ENCODE measurements around the gene GNA15. TPM values are rescaled to one million over a fixed set of nuclear protein-coding genes. Genes with fewer than 3 reads are reported as not detected.

Gene GNA15
- total RNA-seq, 3 donors from 2014 or later, result 1.9 to 6.2 (median 4.3) TPM

DNA sequence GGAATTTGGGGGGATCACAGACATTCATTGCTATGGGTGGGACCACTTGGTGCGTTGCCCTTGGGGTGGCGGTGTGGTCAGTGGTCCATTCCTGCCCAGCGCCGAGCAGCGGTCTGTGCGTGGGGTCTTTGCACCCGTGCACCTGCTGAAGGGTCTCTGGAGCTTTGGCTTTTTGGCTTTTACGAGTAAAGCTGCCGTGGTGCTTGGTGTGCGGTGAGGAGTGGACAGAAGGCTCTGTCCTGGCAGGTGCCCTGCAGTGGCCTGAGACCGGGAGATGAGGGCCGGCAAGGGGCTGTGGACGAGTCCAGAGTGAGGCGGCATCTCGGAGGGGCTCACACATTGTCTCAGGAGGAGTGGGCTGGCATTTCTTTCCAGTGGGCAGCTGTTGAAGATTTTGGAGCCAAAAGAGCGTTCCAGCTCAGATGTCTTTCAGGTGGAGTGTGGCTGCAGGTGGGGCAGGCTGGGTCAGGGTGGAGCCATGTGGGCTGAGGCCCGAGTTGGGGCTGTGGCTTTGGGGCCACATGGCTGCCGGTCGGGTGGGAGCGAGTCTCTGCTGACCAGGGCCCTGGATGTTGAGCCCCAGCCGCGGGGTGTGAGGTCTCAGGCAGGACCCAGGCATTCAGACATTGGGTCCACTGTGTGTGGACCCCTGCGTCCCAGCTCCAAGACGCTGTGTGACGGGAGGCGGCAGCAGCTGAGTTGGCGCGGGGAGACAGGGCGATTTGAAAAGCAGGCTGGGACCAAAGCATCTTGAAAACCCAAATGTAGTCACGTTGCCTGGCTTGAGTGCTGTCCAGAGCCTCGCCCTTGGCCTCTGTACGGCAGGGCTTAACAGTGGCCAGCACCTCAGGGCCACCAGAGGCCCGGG, 30.0 kb upstream of the GNA15 start:
- Histone ChIP-seq H3K4me1 (ENCODE audit: low read depth) (peaks cover 49% of the 10 kb centered on the region), H3K36me3 (ENCODE audit: low read depth) (no peaks in the 10 kb centered on the region), H3K4me3 (no peak overlapping the region), H3K9me3 (no peaks in the 10 kb centered on the region)
- TF ChIP-seq, protein P1, sequence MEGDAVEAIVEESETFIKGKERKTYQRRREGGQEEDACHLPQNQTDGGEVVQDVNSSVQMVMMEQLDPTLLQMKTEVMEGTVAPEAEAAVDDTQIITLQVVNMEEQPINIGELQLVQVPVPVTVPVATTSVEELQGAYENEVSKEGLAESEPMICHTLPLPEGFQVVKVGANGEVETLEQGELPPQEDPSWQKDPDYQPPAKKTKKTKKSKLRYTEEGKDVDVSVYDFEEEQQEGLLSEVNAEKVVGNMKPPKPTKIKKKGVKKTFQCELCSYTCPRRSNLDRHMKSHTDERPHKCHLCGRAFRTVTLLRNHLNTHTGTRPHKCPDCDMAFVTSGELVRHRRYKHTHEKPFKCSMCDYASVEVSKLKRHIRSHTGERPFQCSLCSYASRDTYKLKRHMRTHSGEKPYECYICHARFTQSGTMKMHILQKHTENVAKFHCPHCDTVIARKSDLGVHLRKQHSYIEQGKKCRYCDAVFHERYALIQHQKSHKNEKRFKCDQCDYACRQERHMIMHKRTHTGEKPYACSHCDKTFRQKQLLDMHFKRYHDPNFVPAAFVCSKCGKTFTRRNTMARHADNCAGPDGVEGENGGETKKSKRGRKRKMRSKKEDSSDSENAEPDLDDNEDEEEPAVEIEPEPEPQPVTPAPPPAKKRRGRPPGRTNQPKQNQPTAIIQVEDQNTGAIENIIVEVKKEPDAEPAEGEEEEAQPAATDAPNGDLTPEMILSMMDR (IDR thresholded peaks at IDR 0.05), result no peak
- DNase-seq (no peak), ATAC-seq (no peak)
- intact Hi-C loops (cut with DNase I, micrococcal nuclease), result loop anchor here (10.0 kb wide), 1 partner anchor 141 kb away; no protein-coding TSS in a partner anchor

DNA sequence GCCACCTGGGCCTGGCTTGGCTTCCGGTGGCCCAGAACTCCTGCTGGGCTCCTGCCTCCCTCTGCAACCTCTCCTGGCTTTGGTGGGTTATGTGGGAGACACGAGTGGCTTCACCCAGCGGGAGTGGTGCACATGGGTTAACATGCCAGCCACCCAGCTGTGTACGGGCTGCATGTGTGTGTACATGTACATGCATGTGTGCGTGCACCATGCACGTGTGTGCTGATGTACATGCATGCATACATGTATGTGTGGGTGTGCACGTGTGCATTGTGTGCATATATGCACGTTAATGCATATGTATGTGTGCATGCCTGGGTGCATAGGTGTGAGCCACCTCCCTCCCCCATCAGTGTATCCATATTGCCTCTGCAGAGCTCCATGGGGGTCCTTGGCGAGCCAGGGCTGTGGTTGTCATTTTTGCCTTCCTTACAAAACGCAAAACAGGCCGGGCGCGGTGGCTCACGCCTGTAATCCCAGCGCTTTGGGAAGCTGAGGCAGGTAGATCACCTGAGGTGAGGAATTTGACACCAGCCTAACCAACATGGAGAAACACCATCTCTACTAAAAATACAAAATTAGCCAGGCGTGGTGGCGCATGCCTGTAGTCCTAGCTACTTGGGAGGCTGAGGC, 29.2 kb upstream of the GNA15 start:
- no peaks in the 10 kb centered on the region for H3K9me3 ChIP-seq
- H3K4me3 ChIP-seq, result no peak overlapping the region
- DNase-seq (no peak), ATAC-seq (no peak)
- intact Hi-C loops (cut with DNase I, micrococcal nuclease), result loop anchor here (10.0 kb wide), 1 partner anchor 142 kb away; no protein-coding TSS in a partner anchor
- TF ChIP-seq, protein P1 (IDR thresholded peaks at IDR 0.05), result no peak
- H3K36me3 ChIP-seq (ENCODE audit: low read depth), result no peaks in the 10 kb centered on the region
- peaks cover 45% of the 10 kb centered on the region for H3K4me1 ChIP-seq (ENCODE audit: low read depth)

DNA sequence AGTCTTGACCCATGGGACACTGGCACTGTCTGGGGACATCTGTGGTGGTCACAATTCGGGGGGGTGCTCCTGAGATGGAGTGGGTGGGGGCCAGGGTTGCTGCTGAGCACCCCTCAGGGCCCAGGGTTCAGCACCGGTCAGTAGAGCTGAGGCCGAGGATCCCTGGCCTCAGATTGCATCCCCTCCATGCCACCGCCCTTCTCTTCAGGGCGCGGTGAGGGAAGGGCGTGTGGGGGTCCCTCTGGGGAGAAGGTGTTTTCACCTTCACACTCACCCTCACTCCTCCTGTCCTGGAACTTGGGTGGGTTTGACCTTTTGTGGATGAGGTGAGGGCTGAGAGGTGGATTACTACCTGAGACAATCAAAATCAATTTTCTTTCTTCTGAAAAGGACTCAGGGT, 28.2 kb upstream of the GNA15 start:
- intact Hi-C loops (cut with DNase I, micrococcal nuclease), result loop anchor here (10.0 kb wide), 1 partner anchor 143 kb away; no protein-coding TSS in a partner anchor
- ATAC-seq (peak; percentile 2), DNase-seq (no peak)
- Histone ChIP-seq H3K36me3 (ENCODE audit: low read depth) (no peaks in the 10 kb centered on the region), H3K4me1 (ENCODE audit: low read depth) (peaks cover 39% of the 10 kb centered on the region), H3K9me3 (no peaks in the 10 kb centered on the region), H3K4me3 (no peak overlapping the region)
- TF ChIP-seq, protein P1 (IDR thresholded peaks at IDR 0.05), result no peak

DNA sequence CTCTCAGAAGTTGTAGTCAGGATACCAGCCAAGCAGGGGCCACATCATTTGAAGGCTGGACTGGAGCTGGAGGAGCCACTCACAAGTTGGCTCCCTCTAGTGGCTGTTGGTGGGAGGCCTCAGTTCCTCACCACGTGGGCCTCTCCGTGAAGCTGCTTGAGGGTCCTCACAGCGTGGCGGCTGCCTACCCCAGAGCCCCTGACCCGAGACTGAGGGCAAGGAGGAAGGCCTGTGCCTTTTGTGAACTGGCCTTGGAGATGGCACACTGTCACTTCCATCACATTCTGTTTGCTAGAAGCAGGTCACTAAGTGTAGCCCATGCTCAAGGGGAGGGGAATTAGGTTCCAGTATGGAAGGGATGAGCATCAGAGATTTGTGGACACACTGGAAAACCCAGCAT, 27.1 kb upstream of the GNA15 start:
- TF ChIP-seq, protein P1 (IDR thresholded peaks at IDR 0.05), result peak; percentile 83
- H3K9me3 ChIP-seq, result no peaks in the 10 kb centered on the region
- H3K36me3 ChIP-seq (ENCODE audit: low read depth), result peaks cover 3% of the 10 kb centered on the region
- intact Hi-C loops (cut with DNase I, micrococcal nuclease), result loop anchor here (10.0 kb wide), 1 partner anchor 144 kb away; no protein-coding TSS in a partner anchor
- H3K4me1 ChIP-seq (ENCODE audit: low read depth), result peaks cover 28% of the 10 kb centered on the region
- no peak overlapping the region for H3K4me3 ChIP-seq
- ATAC-seq (peak; percentile 37), DNase-seq (peak in 2 of 3 donors; percentile 67 to 84)

DNA sequence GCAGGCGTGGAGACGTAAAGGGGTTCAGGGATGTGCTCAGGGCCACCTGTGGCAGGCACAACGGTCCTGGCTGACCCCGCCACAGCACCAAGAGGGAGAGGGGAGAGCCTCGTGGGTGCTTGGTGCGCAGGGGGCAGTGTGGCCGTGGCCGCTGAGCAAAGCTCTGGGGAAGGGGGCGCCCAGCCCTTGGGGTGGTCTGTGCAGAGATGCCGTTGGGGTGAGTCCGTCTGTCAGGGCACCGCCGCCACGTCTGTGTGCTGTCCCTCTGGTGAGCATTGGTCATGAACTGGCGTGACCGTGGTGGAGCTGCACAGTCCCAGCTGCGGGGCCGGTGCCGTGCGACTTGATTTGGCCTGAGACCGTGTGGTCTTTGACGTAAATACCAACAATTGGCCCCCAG, 26.3 kb upstream of the GNA15 start:
- DNase-seq, result no peak
- Histone ChIP-seq H3K36me3 (ENCODE audit: low read depth) (peaks cover 3% of the 10 kb centered on the region), H3K4me1 (ENCODE audit: low read depth) (peaks cover 20% of the 10 kb centered on the region), H3K9me3 (no peaks in the 10 kb centered on the region), H3K4me3 (no peak overlapping the region)
- TF ChIP-seq, protein P1 (IDR thresholded peaks at IDR 0.05), result no peak
- intact Hi-C loops (cut with DNase I, micrococcal nuclease), result loop anchor here (10.0 kb wide), 1 partner anchor 145 kb away; no protein-coding TSS in a partner anchor
- ATAC-seq, result no peak
